Fibroblast of lung (primary cell): ENCODE measurements around the gene EXOC6B.
"Not testable (repeated sequence)": the region's sequence is repeated elsewhere in the genome, so short reads cannot be mapped to it uniquely, and the experiment has no call there.

Experiments
- EZH2 ChIP-seq: IDR thresholded peaks from 2 replicates; pipeline ENCODE4 v1.5.1; 2012; ENCODE audit warnings: low read length, control low read depth, mild to moderate bottlenecking; ENCODE audit errors: missing control alignments
- TF ChIP-seq, protein P1 (sequence below), 2 donors: IDR thresholded peaks in 1 of 2; conservative IDR thresholded peaks in 1 of 2; 1 replicate in 1 of 2; 2 replicates in 1 of 2; pipeline ENCODE4 v1.5.1; 2011 to 2012; ENCODE audit warnings: low read length in 2 of 2, control low read depth in 1 of 2, inconsistent platforms in 1 of 2, low read depth in 1 of 2, mild to moderate bottlenecking in 1 of 2

GRCh38 chr2:72421771-72422379 is 404.0 kb downstream of the EXOC6B start:
- TF ChIP-seq, protein P1, sequence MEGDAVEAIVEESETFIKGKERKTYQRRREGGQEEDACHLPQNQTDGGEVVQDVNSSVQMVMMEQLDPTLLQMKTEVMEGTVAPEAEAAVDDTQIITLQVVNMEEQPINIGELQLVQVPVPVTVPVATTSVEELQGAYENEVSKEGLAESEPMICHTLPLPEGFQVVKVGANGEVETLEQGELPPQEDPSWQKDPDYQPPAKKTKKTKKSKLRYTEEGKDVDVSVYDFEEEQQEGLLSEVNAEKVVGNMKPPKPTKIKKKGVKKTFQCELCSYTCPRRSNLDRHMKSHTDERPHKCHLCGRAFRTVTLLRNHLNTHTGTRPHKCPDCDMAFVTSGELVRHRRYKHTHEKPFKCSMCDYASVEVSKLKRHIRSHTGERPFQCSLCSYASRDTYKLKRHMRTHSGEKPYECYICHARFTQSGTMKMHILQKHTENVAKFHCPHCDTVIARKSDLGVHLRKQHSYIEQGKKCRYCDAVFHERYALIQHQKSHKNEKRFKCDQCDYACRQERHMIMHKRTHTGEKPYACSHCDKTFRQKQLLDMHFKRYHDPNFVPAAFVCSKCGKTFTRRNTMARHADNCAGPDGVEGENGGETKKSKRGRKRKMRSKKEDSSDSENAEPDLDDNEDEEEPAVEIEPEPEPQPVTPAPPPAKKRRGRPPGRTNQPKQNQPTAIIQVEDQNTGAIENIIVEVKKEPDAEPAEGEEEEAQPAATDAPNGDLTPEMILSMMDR (conservative IDR thresholded peaks at IDR 0.05 in 1 of 2, IDR thresholded peaks at IDR 0.05 in 1 of 2; ENCODE audit: low read depth in 1 of 2, low read length in 2 of 2), result not testable (repeated sequence)
- TF ChIP-seq EZH2, result not testable (repeated sequence)
